HEK293 (cell line): ENCODE results near the gene DOK3.

Experiments used
- MYNN ChIP-seq: fragments of 450-650 bp; formaldehyde crosslinking; IDR thresholded peaks from 2 replicates; pipeline ENCODE4 v1.5.1; 2016; ENCODE audit warnings: missing biosample characterization, missing genetic modification characterization, borderline replicate concordance
- ZBTB44 ChIP-seq: fragments of 450-650 bp; IDR thresholded peaks from 2 replicates; pipeline ENCODE4 v1.5.1; 2018; ENCODE audit warnings: missing biosample characterization, mild to moderate bottlenecking, missing genetic modification characterization
- ZBTB48 ChIP-seq: fragments of 450-650 bp; formaldehyde crosslinking; IDR thresholded peaks from 2 replicates; pipeline ENCODE4 v1.5.1; 2016; ENCODE audit warnings: missing biosample characterization, missing genetic modification characterization
- ZBTB8A ChIP-seq: fragments of 450-650 bp; formaldehyde crosslinking; IDR thresholded peaks from 2 replicates; pipeline ENCODE4 v1.5.1; 2016; ENCODE audit warnings: missing biosample characterization, missing genetic modification characterization
- ZNF133 ChIP-seq: fragments of 450-650 bp; formaldehyde crosslinking; IDR thresholded peaks from 2 replicates; pipeline ENCODE4 v1.5.1; 2016; ENCODE audit warnings: missing biosample characterization, missing genetic modification characterization
- ZNF18 ChIP-seq: fragments of 450-650 bp; formaldehyde crosslinking; IDR thresholded peaks from 2 replicates; pipeline ENCODE4 v1.5.1; 2016; ENCODE audit warnings: missing biosample characterization, missing genetic modification characterization
- ZNF274 ChIP-seq, 2 experiments: fragments of 200-500 bp in 1 of 2; fragments of 450-650 bp in 1 of 2; sonication (Bioruptor generic) in 1 of 2; formaldehyde crosslinking in 1 of 2; IDR thresholded peaks; 2 replicates each; pipeline versions ENCODE4 v1.5.1 to v1.6.1; 2014 to 2016; ENCODE audit warnings: borderline replicate concordance in 1 of 2, inconsistent platforms in 1 of 2, low read length in 1 of 2, missing biosample characterization in 1 of 2, missing genetic modification characterization in 1 of 2
- ZNF335 ChIP-seq: fragments of 450-650 bp; formaldehyde crosslinking; conservative IDR thresholded peaks from 2 replicates; pipeline ENCODE4 v1.5.1; 2016; ENCODE audit warnings: missing biosample characterization, missing genetic modification characterization
- ZNF37A ChIP-seq: fragments of 450-650 bp; IDR thresholded peaks from 2 replicates; pipeline ENCODE4 v1.5.1; 2018; ENCODE audit warnings: missing biosample characterization, missing genetic modification characterization
- ZNF391 ChIP-seq: fragments of 450-650 bp; formaldehyde crosslinking; IDR thresholded peaks from 2 replicates; pipeline ENCODE4 v1.5.1; 2016; ENCODE audit warnings: low read depth, missing biosample characterization, missing genetic modification characterization, borderline replicate concordance
- ZNF48 ChIP-seq: fragments of 450-650 bp; formaldehyde crosslinking; IDR thresholded peaks from 2 replicates; pipeline ENCODE4 v1.5.1; 2016; ENCODE audit warnings: missing biosample characterization, missing genetic modification characterization
- ZNF501 ChIP-seq: fragments of 450-650 bp; formaldehyde crosslinking; IDR thresholded peaks from 2 replicates; pipeline ENCODE4 v1.5.1; 2016; ENCODE audit warnings: missing biosample characterization, missing genetic modification characterization
- ZNF560 ChIP-seq: fragments of 450-650 bp; formaldehyde crosslinking; IDR thresholded peaks from 2 replicates; pipeline ENCODE4 v1.5.1; 2017; ENCODE audit warnings: missing biosample characterization, missing genetic modification characterization, borderline replicate concordance
- ZNF596 ChIP-seq: fragments of 450-650 bp; IDR thresholded peaks from 2 replicates; pipeline ENCODE4 v1.5.0; 2018; ENCODE audit warnings: missing biosample characterization, mild to moderate bottlenecking, missing genetic modification characterization, moderate library complexity
- ZNF837 ChIP-seq: fragments of 450-650 bp; formaldehyde crosslinking; IDR thresholded peaks from 2 replicates; pipeline ENCODE4 v1.5.1; 2016; ENCODE audit warnings: missing biosample characterization, missing genetic modification characterization
- ZXDB ChIP-seq: fragments of 450-650 bp; formaldehyde crosslinking; IDR thresholded peaks from 2 replicates; pipeline ENCODE4 v1.5.1; 2016; ENCODE audit warnings: missing biosample characterization, missing genetic modification characterization
- TF ChIP-seq, protein P1 (sequence below): fragments of 450-650 bp; formaldehyde crosslinking; conservative IDR thresholded peaks from 2 replicates; pipeline ENCODE4 v1.5.1; 2016; ENCODE audit warnings: low read depth, missing biosample characterization, missing genetic modification characterization
- TF ChIP-seq, protein P2 (sequence below): fragments of 450-650 bp; formaldehyde crosslinking; IDR thresholded peaks from 2 replicates; pipeline ENCODE4 v1.5.1; 2016; ENCODE audit warnings: missing biosample characterization, missing genetic modification characterization
- TF ChIP-seq, protein P3 (sequence below): fragments of 450-650 bp; formaldehyde crosslinking; IDR thresholded peaks from 2 replicates; pipeline ENCODE4 v1.5.1; 2016; ENCODE audit warnings: missing biosample characterization, missing genetic modification characterization
- TF ChIP-seq, protein P4 (sequence below): fragments of 450-650 bp; formaldehyde crosslinking; IDR thresholded peaks from 2 replicates; pipeline ENCODE4 v1.5.1; 2016; ENCODE audit warnings: missing biosample characterization, missing genetic modification characterization, borderline replicate concordance
- TF ChIP-seq, protein P5 (sequence below): fragments of 450-650 bp; formaldehyde crosslinking; IDR thresholded peaks from 2 replicates; pipeline ENCODE4 v1.5.1; 2016; ENCODE audit warnings: missing biosample characterization, missing genetic modification characterization

DOK3 gene

DNA sequence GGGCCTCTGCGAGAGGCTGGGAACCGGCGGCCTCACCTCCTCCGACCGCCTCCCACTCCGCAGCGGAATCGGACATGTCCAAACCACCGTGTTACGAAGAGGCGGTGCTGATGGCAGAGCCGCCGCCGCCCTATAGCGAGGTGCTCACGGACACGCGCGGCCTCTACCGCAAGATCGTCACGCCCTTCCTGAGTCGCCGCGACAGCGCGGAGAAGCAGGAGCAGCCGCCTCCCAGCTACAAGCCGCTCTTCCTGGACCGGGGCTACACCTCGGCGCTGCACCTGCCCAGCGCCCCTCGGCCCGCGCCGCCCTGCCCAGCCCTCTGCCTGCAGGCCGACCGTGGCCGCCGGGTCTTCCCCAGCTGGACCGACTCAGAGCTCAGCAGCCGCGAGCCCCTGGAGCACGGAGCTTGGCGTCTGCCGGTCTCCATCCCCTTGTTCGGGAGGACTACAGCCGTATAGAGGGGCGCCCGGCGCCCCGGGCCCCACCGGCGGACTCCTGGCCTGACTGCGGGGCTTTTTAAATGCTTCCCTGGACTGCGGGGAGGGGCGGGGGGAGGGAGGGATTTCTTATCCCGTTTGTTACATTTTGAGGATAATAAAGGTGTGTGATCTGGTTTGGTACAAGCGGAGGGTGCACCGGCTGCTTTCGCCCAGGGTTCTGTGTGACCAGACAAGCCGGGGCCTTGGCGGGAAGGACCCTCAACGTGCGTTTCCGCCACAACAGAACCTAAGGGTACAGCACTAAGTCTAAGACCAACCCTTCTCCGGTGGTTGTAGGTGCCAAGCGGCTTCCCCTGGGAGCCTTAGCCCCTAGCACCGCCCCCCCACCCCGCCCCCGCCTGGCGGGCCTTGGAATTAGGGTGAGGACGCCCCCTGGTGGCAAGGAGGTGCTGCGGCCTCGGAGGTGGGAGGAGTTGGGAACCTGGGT is 53.7 kb downstream of the DOK3 start (continued):
- no peak for TF ChIP-seq ZNF37A (tag by site-specific recombination)
- TF ChIP-seq ZXDB (tag by site-specific recombination), result no peak; the same call in none of the 2 replicates
- TF ChIP-seq ZNF274 (IDR thresholded peaks at IDR 0.05; ENCODE audit: low read length), result no peak
- no peak for TF ChIP-seq ZNF274 (tag by site-specific recombination; IDR thresholded peaks at IDR 0.05; ENCODE audit: borderline replicate concordance)
- TF ChIP-seq, protein P1, sequence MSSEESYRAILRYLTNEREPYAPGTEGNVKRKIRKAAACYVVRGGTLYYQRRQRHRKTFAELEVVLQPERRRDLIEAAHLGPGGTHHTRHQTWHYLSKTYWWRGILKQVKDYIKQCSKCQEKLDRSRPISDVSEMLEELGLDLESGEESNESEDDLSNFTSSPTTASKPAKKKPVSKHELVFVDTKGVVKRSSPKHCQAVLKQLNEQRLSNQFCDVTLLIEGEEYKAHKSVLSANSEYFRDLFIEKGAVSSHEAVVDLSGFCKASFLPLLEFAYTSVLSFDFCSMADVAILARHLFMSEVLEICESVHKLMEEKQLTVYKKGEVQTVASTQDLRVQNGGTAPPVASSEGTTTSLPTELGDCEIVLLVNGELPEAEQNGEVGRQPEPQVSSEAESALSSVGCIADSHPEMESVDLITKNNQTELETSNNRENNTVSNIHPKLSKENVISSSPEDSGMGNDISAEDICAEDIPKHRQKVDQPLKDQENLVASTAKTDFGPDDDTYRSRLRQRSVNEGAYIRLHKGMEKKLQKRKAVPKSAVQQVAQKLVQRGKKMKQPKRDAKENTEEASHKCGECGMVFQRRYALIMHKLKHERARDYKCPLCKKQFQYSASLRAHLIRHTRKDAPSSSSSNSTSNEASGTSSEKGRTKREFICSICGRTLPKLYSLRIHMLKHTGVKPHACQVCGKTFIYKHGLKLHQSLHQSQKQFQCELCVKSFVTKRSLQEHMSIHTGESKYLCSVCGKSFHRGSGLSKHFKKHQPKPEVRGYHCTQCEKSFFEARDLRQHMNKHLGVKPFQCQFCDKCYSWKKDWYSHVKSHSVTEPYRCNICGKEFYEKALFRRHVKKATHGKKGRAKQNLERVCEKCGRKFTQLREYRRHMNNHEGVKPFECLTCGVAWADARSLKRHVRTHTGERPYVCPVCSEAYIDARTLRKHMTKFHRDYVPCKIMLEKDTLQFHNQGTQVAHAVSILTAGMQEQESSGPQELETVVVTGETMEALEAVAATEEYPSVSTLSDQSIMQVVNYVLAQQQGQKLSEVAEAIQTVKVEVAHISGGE (tag by site-specific recombination), result peak; percentile 50
- TF ChIP-seq, protein P2, sequence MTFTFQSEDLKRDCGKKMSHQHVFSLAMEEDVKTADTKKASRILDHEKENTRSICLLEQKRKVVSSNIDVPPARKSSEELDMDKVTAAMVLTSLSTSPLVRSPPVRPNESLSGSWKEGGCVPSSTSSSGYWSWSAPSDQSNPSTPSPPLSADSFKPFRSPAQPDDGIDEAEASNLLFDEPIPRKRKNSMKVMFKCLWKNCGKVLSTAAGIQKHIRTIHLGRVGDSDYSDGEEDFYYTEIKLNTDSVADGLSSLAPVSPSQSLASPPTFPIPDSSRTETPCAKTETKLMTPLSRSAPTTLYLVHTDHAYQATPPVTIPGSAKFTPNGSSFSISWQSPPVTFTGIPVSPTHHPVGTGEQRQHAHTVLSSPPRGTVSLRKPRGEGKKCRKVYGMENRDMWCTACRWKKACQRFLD (tag by site-specific recombination), result no peak
- TF ChIP-seq ZNF391 (tag by site-specific recombination), result 0 out of 2 replicates have a peak, but pooled peaks have one; percentile 24
- TF ChIP-seq ZNF335 (tag by site-specific recombination), result peak; percentile 87
- TF ChIP-seq ZBTB48 (tag by site-specific recombination), result peak; percentile 91
- TF ChIP-seq ZNF133, result no peak
- TF ChIP-seq MYNN (tag by site-specific recombination), result no peak
- TF ChIP-seq, protein P3, sequence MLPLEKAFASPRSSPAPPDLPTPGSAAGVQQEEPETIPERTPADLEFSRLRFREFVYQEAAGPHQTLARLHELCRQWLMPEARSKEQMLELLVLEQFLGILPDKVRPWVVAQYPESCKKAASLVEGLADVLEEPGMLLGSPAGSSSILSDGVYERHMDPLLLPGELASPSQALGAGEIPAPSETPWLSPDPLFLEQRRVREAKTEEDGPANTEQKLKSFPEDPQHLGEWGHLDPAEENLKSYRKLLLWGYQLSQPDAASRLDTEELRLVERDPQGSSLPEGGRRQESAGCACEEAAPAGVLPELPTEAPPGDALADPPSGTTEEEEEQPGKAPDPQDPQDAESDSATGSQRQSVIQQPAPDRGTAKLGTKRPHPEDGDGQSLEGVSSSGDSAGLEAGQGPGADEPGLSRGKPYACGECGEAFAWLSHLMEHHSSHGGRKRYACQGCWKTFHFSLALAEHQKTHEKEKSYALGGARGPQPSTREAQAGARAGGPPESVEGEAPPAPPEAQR (tag by site-specific recombination), result no peak
- TF ChIP-seq ZNF48, result no peak
- TF ChIP-seq ZNF560, result no peak
- TF ChIP-seq ZNF837 (tag by site-specific recombination), result peak; percentile 64; the same call in 1 of the 2 replicates
- TF ChIP-seq ZBTB8A (tag by site-specific recombination), result peak; percentile 93
- TF ChIP-seq ZNF501 (tag by site-specific recombination), result peak; percentile 77
- TF ChIP-seq, protein P4, sequence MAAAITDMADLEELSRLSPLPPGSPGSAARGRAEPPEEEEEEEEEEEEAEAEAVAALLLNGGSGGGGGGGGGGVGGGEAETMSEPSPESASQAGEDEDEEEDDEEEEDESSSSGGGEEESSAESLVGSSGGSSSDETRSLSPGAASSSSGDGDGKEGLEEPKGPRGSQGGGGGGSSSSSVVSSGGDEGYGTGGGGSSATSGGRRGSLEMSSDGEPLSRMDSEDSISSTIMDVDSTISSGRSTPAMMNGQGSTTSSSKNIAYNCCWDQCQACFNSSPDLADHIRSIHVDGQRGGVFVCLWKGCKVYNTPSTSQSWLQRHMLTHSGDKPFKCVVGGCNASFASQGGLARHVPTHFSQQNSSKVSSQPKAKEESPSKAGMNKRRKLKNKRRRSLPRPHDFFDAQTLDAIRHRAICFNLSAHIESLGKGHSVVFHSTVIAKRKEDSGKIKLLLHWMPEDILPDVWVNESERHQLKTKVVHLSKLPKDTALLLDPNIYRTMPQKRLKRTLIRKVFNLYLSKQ (tag by site-specific recombination), result no peak
- TF ChIP-seq ZNF596 (tag by site-specific recombination), result no peak
- TF ChIP-seq, protein P5, sequence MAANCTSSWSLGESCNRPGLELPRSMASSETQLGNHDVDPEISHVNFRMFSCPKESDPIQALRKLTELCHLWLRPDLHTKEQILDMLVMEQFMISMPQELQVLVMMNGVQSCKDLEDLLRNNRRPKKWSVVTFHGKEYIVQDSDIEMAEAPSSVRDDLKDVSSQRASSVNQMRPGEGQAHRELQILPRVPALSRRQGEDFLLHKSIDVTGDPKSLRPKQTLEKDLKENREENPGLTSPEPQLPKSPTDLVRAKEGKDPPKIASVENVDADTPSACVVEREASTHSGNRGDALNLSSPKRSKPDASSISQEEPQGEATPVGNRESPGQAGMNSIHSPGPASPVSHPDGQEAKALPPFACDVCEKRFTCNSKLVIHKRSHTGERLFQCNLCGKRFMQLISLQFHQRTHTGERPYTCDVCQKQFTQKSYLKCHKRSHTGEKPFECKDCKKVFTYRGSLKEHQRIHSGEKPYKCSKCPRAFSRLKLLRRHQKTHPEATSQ (tag by site-specific recombination), result peak; percentile 56; the same call in 1 of the 2 replicates
- no peak for TF ChIP-seq ZBTB44 (tag by site-specific recombination)
- no peak for TF ChIP-seq ZNF18 (tag by site-specific recombination)
